Ishikawa (cell line): Measurements from ENCODE around the gene KCNQ5.

Source experiments
- CREB1 ChIP-seq: IDR thresholded peaks from 2 replicates; pipeline ENCODE4 v1.6.1; 2012; ENCODE audit warnings: low read depth
- TCF12 ChIP-seq: IDR thresholded peaks from 2 replicates; pipeline ENCODE4 v1.6.1; 2012; ENCODE audit warnings: low read depth
- TEAD4 ChIP-seq: IDR thresholded peaks from 2 replicates; pipeline ENCODE4 v1.6.1; 2012

DNA sequence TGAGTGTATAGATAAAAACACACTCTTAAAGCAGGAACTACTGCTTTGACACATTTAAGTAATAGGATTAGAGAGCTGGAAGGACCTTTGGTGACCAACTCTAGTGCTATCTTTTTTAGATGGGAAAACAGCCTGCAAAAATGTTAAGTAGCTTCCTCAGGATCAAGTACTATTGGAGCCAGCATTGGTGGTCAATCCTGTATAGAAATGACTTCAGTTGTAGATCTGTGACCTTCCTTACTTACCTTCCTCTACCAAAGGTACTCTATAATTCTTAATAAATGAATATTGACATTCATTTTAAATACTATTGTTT lies 18.7 kb downstream of the KCNQ5 start:
- TF ChIP-seq TEAD4, result no peak
- TF ChIP-seq CREB1, result no peak
- no peak for TF ChIP-seq TCF12
